HCT116 (cell line): ENCODE measurements around the gene KXD1. TPM values are rescaled to one million over a fixed set of nuclear protein-coding genes. Genes with fewer than 3 reads are reported as not detected.
A peak's percentile ranks its signal among the peaks of the same experiment; 100 is the strongest.

ENCODE experiments used
- ATAC-seq: fragments of 200-7000 bp; cut with Tn5 transposase; 2 replicates; pipeline ENCODE4 v1.9.1; 2020; ENCODE audit warnings: mild to moderate bottlenecking, moderate library complexity
- BruUV-seq: library from RNA; stranded (reverse); fragments of 400-500 nt; replicated peaks from 2 replicates; lab custom pipeline; 2021; lab: Mats Ljungman, UMichigan
- CTCF ChIA-PET: fragments of 300-600 bp; sonication (Branson Sonifier 250); formaldehyde crosslinking; loops from one replicate; lab custom pipeline; 2021; ENCODE audit warnings: antibody characterized with exemption; lab: Charles Lee
- POLR2A ChIA-PET: fragments of 300-600, 350-600 bp; sonication (Branson Sonifier 250); formaldehyde crosslinking; loops from one replicate; lab custom pipeline; 2021; ENCODE audit warnings: antibody characterized with exemption; lab: Charles Lee
- RAD21 ChIA-PET, 2 experiments: fragments of 300-600 bp; sonication (Branson Sonifier 250); formaldehyde crosslinking; loops; one replicate each; lab custom pipeline; 2023; ENCODE audit warnings: low total read pairs in 2 of 2; ENCODE audit not compliant: uncharacterized antibody in 2 of 2, unreplicated experiment in 2 of 2, low non-redundant PET in 1 of 2; lab: Charles Lee
- DNase-seq: peaks from one replicate; pipeline ENCODE4 v3.0.0-alpha.2; 2010; ENCODE audit warnings: low read depth, low spot score
- H2AFZ ChIP-seq: fragments of 200-600 bp; shearing (Covaris generic), sonication (generic); 2 replicates; pipeline ENCODE4 v1.6.1; 2017; ENCODE audit warnings: low read depth, mixed run types, mixed read lengths, antibody characterized with exemption, low read length; ENCODE audit not compliant: poor library complexity, severe bottlenecking
- H3K27ac ChIP-seq: 2 replicates; pipeline ENCODE4 v1.5.1; 2012; ENCODE audit warnings: low read depth, low read length
- H3K27me3 ChIP-seq: fragments of 200-600 bp; sonication (generic); 2 replicates; pipeline ENCODE4 v1.6.1; 2016; ENCODE audit warnings: mixed run types, low read length, mixed read lengths; ENCODE audit not compliant: insufficient read depth
- H3K36me3 ChIP-seq, 2 experiments: fragments of 200-500 bp in 1 of 2; fragments of 200-600 bp in 1 of 2; sonication (Bioruptor generic) in 1 of 2; sonication (generic) in 1 of 2; 2 replicates each; pipeline versions ENCODE4 v1.5.1 to v1.6.1; 2014 to 2016; ENCODE audit warnings: low read length in 2 of 2, inconsistent platforms in 1 of 2, mixed read lengths in 1 of 2, mixed run types in 1 of 2; ENCODE audit not compliant: insufficient read depth in 2 of 2, control insufficient read depth in 1 of 2
- H3K4me1 ChIP-seq, 2 experiments: fragments of 200-600 bp in 1 of 2; sonication (generic) in 1 of 2; 2 replicates each; pipeline versions ENCODE4 v1.5.1 to v1.6.1; 2012 to 2017; ENCODE audit warnings: low read length in 2 of 2, inconsistent platforms in 1 of 2, mild to moderate bottlenecking in 1 of 2, mixed read lengths in 1 of 2, mixed run types in 1 of 2, moderate library complexity in 1 of 2; ENCODE audit not compliant: insufficient read depth in 2 of 2, control insufficient read depth in 1 of 2
- H3K4me2 ChIP-seq: fragments of 200-600 bp; sonication (generic); 2 replicates; pipeline ENCODE4 v1.6.1; 2017; ENCODE audit warnings: mixed run types, low read length, mixed read lengths
- H3K4me3 ChIP-seq, 2 experiments: fragments of 200-600 bp in 1 of 2; sonication (generic) in 1 of 2; replicated peaks in 1 of 2; 2 replicates each; pipeline ENCODE4 v1.5.1; 2011 to 2016; ENCODE audit warnings: low read length in 2 of 2, control low read depth in 1 of 2, low read depth in 1 of 2, mild to moderate bottlenecking in 1 of 2, mixed read lengths in 1 of 2, mixed run types in 1 of 2
- H3K79me2 ChIP-seq: fragments of 200-600 bp; sonication (generic); 2 replicates; pipeline ENCODE4 v1.6.1; 2017; ENCODE audit warnings: mild to moderate bottlenecking, mixed run types, low read length, moderate library complexity, mixed read lengths; ENCODE audit not compliant: insufficient read depth
- H3K9ac ChIP-seq: fragments of 200-600 bp; sonication (generic); 2 replicates; pipeline ENCODE4 v1.6.1; 2016; ENCODE audit warnings: low read length, mixed read lengths
- H3K9me2 ChIP-seq: fragments of 200-600 bp; sonication (generic), shearing (Covaris generic); 2 replicates; pipeline ENCODE4 v1.6.1; 2017; ENCODE audit warnings: mixed run types, mild to moderate bottlenecking, moderate library complexity; ENCODE audit not compliant: insufficient read depth
- H3K9me3 ChIP-seq, 2 experiments: fragments of 200-500 bp in 1 of 2; fragments of 200-600 bp in 1 of 2; sonication (Bioruptor generic) in 1 of 2; sonication (generic) in 1 of 2; 2 replicates each; pipeline ENCODE4 v1.6.1; 2014 to 2017; ENCODE audit warnings: low read length in 2 of 2, mixed read lengths in 2 of 2, inconsistent platforms in 1 of 2, low read depth in 1 of 2, mild to moderate bottlenecking in 1 of 2, mixed run types in 1 of 2, moderate library complexity in 1 of 2; ENCODE audit not compliant: control insufficient read depth in 1 of 2, insufficient read depth in 1 of 2
- H4K20me1 ChIP-seq: fragments of 200-600 bp; sonication (generic), shearing (Covaris generic); 2 replicates; pipeline ENCODE4 v1.6.1; 2017; ENCODE audit warnings: mixed run types, mild to moderate bottlenecking, moderate library complexity; ENCODE audit not compliant: insufficient read depth
- FOSL1 ChIP-seq: IDR thresholded peaks from 2 replicates; pipeline ENCODE4 v1.6.1; 2012; ENCODE audit warnings: low read depth
- POLR2A ChIP-seq: IDR thresholded peaks from 2 replicates; pipeline ENCODE4 v1.7.0; 2011; ENCODE audit warnings: borderline replicate concordance; ENCODE audit not compliant: insufficient read depth, insufficient read length; ENCODE audit errors: extremely low read depth
- SRF ChIP-seq: IDR thresholded peaks from 2 replicates; pipeline ENCODE4 v1.6.1; 2012; ENCODE audit warnings: low read depth
- ZFX ChIP-seq: fragments of 450-650 bp; IDR thresholded peaks from 2 replicates; pipeline ENCODE4 v1.6.1; 2017
- ZNF274 ChIP-seq: fragments of 200-500 bp; sonication (Bioruptor generic); IDR thresholded peaks from 2 replicates; pipeline ENCODE4 v1.6.1; 2014; ENCODE audit warnings: mild to moderate bottlenecking, low read depth, low read length, inconsistent platforms
- intact Hi-C: fragments of 100-400 bp; cut with micrococcal nuclease; formaldehyde crosslinking; loops from 2 replicates; pipeline ENCODE4 v1.10.0; 2022
- total RNA-seq: library from RNA; stranded (reverse); gene quantifications from one replicate; pipeline ENCODE4 v1.2.1, GENCODE V29; 2021; ENCODE audit not compliant: unreplicated experiment
- TF ChIP-seq, protein P1 (sequence below): IDR thresholded peaks from 2 replicates; pipeline ENCODE4 v1.6.1; 2012; ENCODE audit warnings: low read depth

The KXD1 gene
- total RNA-seq, 1 experiment from 2014 or later, result 139 TPM

DNA sequence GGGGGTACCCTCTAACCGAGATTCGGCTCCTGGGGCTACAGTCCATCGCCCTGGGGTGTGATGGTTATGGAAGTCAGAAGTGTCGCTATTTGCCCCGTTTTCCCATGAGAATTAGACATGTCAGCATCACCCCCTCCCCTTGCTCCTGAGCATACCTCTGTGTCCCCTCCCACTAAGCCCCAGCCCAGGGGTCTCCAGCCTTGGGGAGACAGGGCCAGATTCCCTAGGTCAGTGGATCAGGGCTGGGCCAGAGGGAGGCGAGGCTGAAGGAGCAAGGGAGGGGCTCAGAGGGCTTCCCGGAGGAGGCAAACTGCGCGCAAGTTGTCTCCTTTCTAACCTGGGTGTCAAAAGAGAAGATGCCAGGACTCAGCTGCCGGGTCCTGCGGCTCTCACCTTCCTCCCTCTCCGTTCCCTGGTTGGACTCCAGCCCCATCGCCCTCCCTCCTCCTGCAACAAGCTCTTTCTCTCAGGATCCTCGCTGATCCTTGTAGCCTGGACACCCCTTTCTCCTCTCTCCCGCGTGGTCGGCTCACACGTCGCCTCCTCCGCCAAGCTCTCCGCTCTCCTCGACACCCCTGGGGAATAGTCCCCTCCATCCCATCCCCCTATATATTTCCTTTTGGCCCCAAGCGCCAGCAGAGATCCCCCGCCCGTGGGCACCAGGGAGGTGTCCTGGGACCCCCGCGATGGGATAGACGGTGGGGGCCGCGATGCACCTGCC is 54.5 kb downstream of the KXD1 start:
- peaks cover 21 to 47% of the 10 kb centered on the region in 2 experiments for H3K4me1 ChIP-seq
- RAD21 ChIA-PET, result no interaction called here
- intact Hi-C loops, result no loop called here
- H4K20me1 ChIP-seq, result no peaks in the 10 kb centered on the region
- H3K79me2 ChIP-seq, result no peaks in the 10 kb centered on the region
- no peak overlapping the region for H2AFZ ChIP-seq
- H3K27ac ChIP-seq, result no peak overlapping the region
- DNase-seq (no peak), ATAC-seq (peak; percentile 12; the same call in 1 of the 2 replicates)
- CTCF ChIA-PET, result interaction anchor here (1.6 kb wide), 1 partner anchor 18 kb away, joined by 3 read pairs; no protein-coding TSS in a partner anchor
- peak overlapping the region; percentile 76 for H3K4me2 ChIP-seq
- no peaks in the 10 kb centered on the region for H3K36me3 ChIP-seq
- H3K27me3 ChIP-seq, result peaks cover 33% of the 10 kb centered on the region; the same call in 1 of the 2 replicates
- TF ChIP-seq FOSL1, result no peak
- TF ChIP-seq POLR2A, result no peak
- no peak for TF ChIP-seq ZFX
- TF ChIP-seq ZNF274, result no peak
- no peak for TF ChIP-seq SRF
- TF ChIP-seq, protein P1, sequence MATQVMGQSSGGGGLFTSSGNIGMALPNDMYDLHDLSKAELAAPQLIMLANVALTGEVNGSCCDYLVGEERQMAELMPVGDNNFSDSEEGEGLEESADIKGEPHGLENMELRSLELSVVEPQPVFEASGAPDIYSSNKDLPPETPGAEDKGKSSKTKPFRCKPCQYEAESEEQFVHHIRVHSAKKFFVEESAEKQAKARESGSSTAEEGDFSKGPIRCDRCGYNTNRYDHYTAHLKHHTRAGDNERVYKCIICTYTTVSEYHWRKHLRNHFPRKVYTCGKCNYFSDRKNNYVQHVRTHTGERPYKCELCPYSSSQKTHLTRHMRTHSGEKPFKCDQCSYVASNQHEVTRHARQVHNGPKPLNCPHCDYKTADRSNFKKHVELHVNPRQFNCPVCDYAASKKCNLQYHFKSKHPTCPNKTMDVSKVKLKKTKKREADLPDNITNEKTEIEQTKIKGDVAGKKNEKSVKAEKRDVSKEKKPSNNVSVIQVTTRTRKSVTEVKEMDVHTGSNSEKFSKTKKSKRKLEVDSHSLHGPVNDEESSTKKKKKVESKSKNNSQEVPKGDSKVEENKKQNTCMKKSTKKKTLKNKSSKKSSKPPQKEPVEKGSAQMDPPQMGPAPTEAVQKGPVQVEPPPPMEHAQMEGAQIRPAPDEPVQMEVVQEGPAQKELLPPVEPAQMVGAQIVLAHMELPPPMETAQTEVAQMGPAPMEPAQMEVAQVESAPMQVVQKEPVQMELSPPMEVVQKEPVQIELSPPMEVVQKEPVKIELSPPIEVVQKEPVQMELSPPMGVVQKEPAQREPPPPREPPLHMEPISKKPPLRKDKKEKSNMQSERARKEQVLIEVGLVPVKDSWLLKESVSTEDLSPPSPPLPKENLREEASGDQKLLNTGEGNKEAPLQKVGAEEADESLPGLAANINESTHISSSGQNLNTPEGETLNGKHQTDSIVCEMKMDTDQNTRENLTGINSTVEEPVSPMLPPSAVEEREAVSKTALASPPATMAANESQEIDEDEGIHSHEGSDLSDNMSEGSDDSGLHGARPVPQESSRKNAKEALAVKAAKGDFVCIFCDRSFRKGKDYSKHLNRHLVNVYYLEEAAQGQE, result no peak
- peak overlapping the region; percentile 42 to 59 for H3K4me3 ChIP-seq
- no peaks in the 10 kb centered on the region for H3K9me2 ChIP-seq
- BruUV-seq, result no TSS peak
- H3K9ac ChIP-seq, result peak overlapping the region; percentile 30; the same call in 1 of the 2 replicates
- H3K9me3 ChIP-seq, result no peaks in the 10 kb centered on the region
- POLR2A ChIA-PET, result no interaction called here
